A549 (cell line): Measurements from ENCODE around the gene CDKN1A. TPM values are rescaled to one million over a fixed set of nuclear protein-coding genes. Genes with fewer than 3 reads are reported as not detected.

Source experiments
- ATAC-seq, 2 experiments: fragments of 200-7000 bp in 1 of 2; fragments of >200 bp in 1 of 2; cut with Nextera tagmentation in 1 of 2; cut with Tn5 transposase in 1 of 2; 3 replicates each; pipeline versions ENCODE4 v1.8.0 to v1.9.1; 2018 to 2020; ENCODE audit warnings: mild to moderate bottlenecking in 1 of 2, moderate library complexity in 1 of 2
- CTCF ChIA-PET: fragments of 300-600 bp; sonication (Branson Sonifier 250); formaldehyde crosslinking; extraction: SDS; loops from one replicate; lab custom pipeline; 2021; ENCODE audit warnings: antibody characterized with exemption, inconsistent platforms; lab: Yijun Ruan, JAX
- POLR2A ChIA-PET: fragments of 350-600 bp; formaldehyde crosslinking; extraction: SDS; loops from one replicate; lab custom pipeline; 2021; ENCODE audit warnings: antibody characterized with exemption, inconsistent platforms; lab: Yijun Ruan, JAX
- DNase-seq, 2 experiments: peaks; one replicate each; pipeline versions ENCODE4 v3.0.0 to v3.0.0-alpha.2; 2011 to 2016; ENCODE audit warnings: low read depth in 1 of 2, low spot score in 1 of 2
- FAIRE-seq: peaks from 2 replicates; lab custom pipeline; 2011; peaks lifted over from hg19 to GRCh38; lab: Jason Lieb, UNC
- H3K27ac ChIP-seq, 2 experiments: fragments of >200 bp; sonication (Bioruptor Twin); formaldehyde crosslinking; 3 replicates each; pipeline ENCODE4 v1.5.1; 2016 to 2017
- H3K4me1 ChIP-seq: fragments of >200 bp; sonication (Bioruptor Twin); formaldehyde crosslinking; 3 replicates; pipeline ENCODE4 v1.6.1; 2016
- H3K4me2 ChIP-seq: fragments of >200 bp; sonication (Bioruptor Twin); formaldehyde crosslinking; 3 replicates; pipeline ENCODE4 v1.6.1; 2016
- H3K4me3 ChIP-seq: fragments of >200 bp; sonication (Bioruptor Twin); formaldehyde crosslinking; 3 replicates; pipeline ENCODE4 v1.5.1; 2016
- H3K9me3 ChIP-seq: fragments of >200 bp; sonication (Bioruptor Twin); formaldehyde crosslinking; 3 replicates; pipeline ENCODE4 v1.6.1; 2016
- ATOH8 ChIP-seq: fragments of 250-450 bp; sonication (Bioruptor Pico); IDR thresholded peaks from 2 replicates; pipeline ENCODE4 v1.5.0; 2020; ENCODE audit warnings: low read depth, mild to moderate bottlenecking, moderate library complexity
- CEBPB ChIP-seq, 2 experiments: fragments of >200 bp in 1 of 2; sonication (Bioruptor Twin) in 1 of 2; formaldehyde crosslinking in 1 of 2; IDR thresholded peaks; 2 replicates each; pipeline ENCODE4 v1.6.1; 2012 to 2016
- CHD4 ChIP-seq: fragments of 200-600 bp; sonication (generic); IDR thresholded peaks from 2 replicates; pipeline ENCODE4 v1.6.1; 2016; ENCODE audit warnings: antibody characterized with exemption, mild to moderate bottlenecking, borderline replicate concordance
- E2F6 ChIP-seq: IDR thresholded peaks from 2 replicates; pipeline ENCODE4 v1.6.1; 2012; ENCODE audit warnings: low read depth, borderline replicate concordance
- ELK1 ChIP-seq: fragments of 150-350 bp; IDR thresholded peaks from 2 replicates; pipeline ENCODE4 v1.6.1; 2014; ENCODE audit warnings: low read depth, mild to moderate bottlenecking, low read length
- EP300 ChIP-seq, 2 experiments: fragments of >200 bp; sonication (Bioruptor Twin); formaldehyde crosslinking; IDR thresholded peaks; 2 replicates in 1 of 2; 3 replicates in 1 of 2; pipeline ENCODE4 v1.6.1; 2016 to 2017
- ESRRA ChIP-seq: fragments of 150-350 bp; IDR thresholded peaks from 2 replicates; pipeline ENCODE4 v1.6.1; 2014; ENCODE audit warnings: mild to moderate bottlenecking, low read length, borderline replicate concordance
- FOSB ChIP-seq: fragments of 250-450 bp; sonication (Bioruptor Pico); IDR thresholded peaks from 2 replicates; pipeline ENCODE4 v1.5.0; 2020; ENCODE audit warnings: mild to moderate bottlenecking, moderate library complexity
- FOXS1 ChIP-seq: fragments of 250-450 bp; sonication (Bioruptor Pico); IDR thresholded peaks from 2 replicates; pipeline ENCODE4 v1.5.0; 2020; ENCODE audit warnings: mild to moderate bottlenecking, moderate library complexity
- KDM5A ChIP-seq: fragments of 200-600 bp; sonication (generic); IDR thresholded peaks from 2 replicates; pipeline ENCODE4 v1.6.1; 2016; ENCODE audit warnings: antibody characterized with exemption, mild to moderate bottlenecking
- MAFK ChIP-seq: fragments of 450-650 bp; IDR thresholded peaks from 2 replicates; pipeline ENCODE4 v1.6.1; 2014; ENCODE audit not compliant: partially characterized antibody
- MAX ChIP-seq: IDR thresholded peaks from 2 replicates; pipeline ENCODE4 v1.6.1; 2012
- MYC ChIP-seq: IDR thresholded peaks from 2 replicates; pipeline ENCODE4 v1.6.1; 2012; ENCODE audit warnings: mild to moderate bottlenecking, inconsistent platforms, low read length, improper control_type of control experiment, borderline replicate concordance
- NFE2L2 ChIP-seq: fragments of 150-350 bp; conservative IDR thresholded peaks from 2 replicates; pipeline ENCODE4 v1.6.1; 2014; ENCODE audit warnings: low read length
- PBX3 ChIP-seq: IDR thresholded peaks from 2 replicates; pipeline ENCODE4 v1.6.1; 2012
- POLR2A ChIP-seq: IDR thresholded peaks from 2 replicates; pipeline ENCODE4 v1.6.1; 2012; ENCODE audit warnings: mild to moderate bottlenecking, low read length
- RAD21 ChIP-seq, 2 experiments: fragments of >200 bp in 1 of 2; sonication (Bioruptor Twin) in 1 of 2; formaldehyde crosslinking in 1 of 2; IDR thresholded peaks in 1 of 2; conservative IDR thresholded peaks in 1 of 2; 2 replicates in 1 of 2; 3 replicates in 1 of 2; pipeline ENCODE4 v1.6.1; 2012 to 2018; ENCODE audit warnings: inconsistent platforms in 1 of 2
- RCOR1 ChIP-seq: fragments of 150-350 bp; IDR thresholded peaks from 2 replicates; pipeline ENCODE4 v1.6.1; 2014; ENCODE audit warnings: antibody characterized with exemption, low read length, low read depth
- RFX5 ChIP-seq: fragments of 450-650 bp; IDR thresholded peaks from 2 replicates; pipeline ENCODE4 v1.7.1; 2014; ENCODE audit warnings: antibody characterized with exemption, mild to moderate bottlenecking, moderate library complexity
- RNF2 ChIP-seq: fragments of 200-600 bp; sonication (generic); IDR thresholded peaks from 2 replicates; pipeline ENCODE4 v1.6.1; 2016; ENCODE audit warnings: low read depth, mild to moderate bottlenecking, antibody characterized with exemption, moderate library complexity, borderline replicate concordance
- SMC3 ChIP-seq: fragments of >200 bp; sonication (Bioruptor Twin); formaldehyde crosslinking; IDR thresholded peaks from 3 replicates; pipeline ENCODE4 v1.6.1; 2018; ENCODE audit warnings: inconsistent platforms
- SREBF2 ChIP-seq: fragments of 450-650 bp; IDR thresholded peaks from 2 replicates; pipeline ENCODE4 v1.6.1; 2014; ENCODE audit warnings: mild to moderate bottlenecking, moderate library complexity
- ZC3H11A ChIP-seq: fragments of 450-650 bp; IDR thresholded peaks from 2 replicates; pipeline ENCODE4 v1.6.1; 2014; ENCODE audit warnings: antibody characterized with exemption, mild to moderate bottlenecking
- ZFP36 ChIP-seq: fragments of 450-650 bp; IDR thresholded peaks from 2 replicates; pipeline ENCODE4 v1.6.1; 2014; ENCODE audit warnings: borderline replicate concordance; ENCODE audit not compliant: partially characterized antibody
- ZSCAN20 ChIP-seq: fragments of 250-450 bp; sonication (Bioruptor Pico); IDR thresholded peaks from 2 replicates; pipeline ENCODE4 v1.8.0; 2022; ENCODE audit warnings: mild to moderate bottlenecking, moderate library complexity
- WGBS: methylation state at CpG from one replicate; pipeline ENCODE4 v1.1.6; 2017; ENCODE audit errors: missing lambda C conversion rate; 5-methylcytosine and 5-hydroxymethylcytosine counted together
- polyA plus RNA-seq, 4 experiments: library from polyadenylated mRNA; depleted of rRNA in 3 of 4; stranded (reverse); fragments of >200 nt; fragmentation: RNase III in 1 of 4; extraction: RNeasy Plus Mini Kit Qiagen cat#74134 plus additional on column Dnase treatment in 1 of 4; gene quantifications; 2 replicates in 3 of 4; 3 replicates in 1 of 4; pipeline ENCODE4 v1.2.3, GENCODE V29; 2011 to 2017

The CDKN1A gene
- polyA plus RNA-seq, 2 of the 4 experiments (the other 2 are of a cell fraction) = 130 to 183 TPM

GRCh38 chr6:36698871-36699271 is 20.4 kb downstream of the CDKN1A start (continued):
- TF ChIP-seq MAX (no peak), CEBPB (IDR thresholded peaks at IDR 0.05) (no peak), ELK1 (no peak), FOXS1 (CRISPR knock-in tag) (no peak), ZSCAN20 (CRISPR knock-in tag) (no peak)
- TF ChIP-seq, all 56 proteins: peak for 0

GRCh38 chr6:36699348-36699747 is 20.8 kb downstream of the CDKN1A start:
- Histone ChIP-seq H3K9me3 (no peaks in the 10 kb centered on the region), H3K4me1 (peaks cover 5% of the 10 kb centered on the region; the same call in 1 of the 3 replicates), H3K4me3 (no peak overlapping the region), H3K4me2 (no peak overlapping the region), H3K27ac (no peak overlapping the region)
- no peak for FAIRE-seq
- ChIA-PET CTCF (interaction anchor here (0.5 to 2.0 kb wide), 3 partner anchors 60 to 141 kb away, joined by 3 to 5 read pairs (median 3); no protein-coding TSS in a partner anchor), POLR2A (no interaction called here)
- WGBS = 80% methylated on average over 5 of the region's 7 CpGs
- TF ChIP-seq ZC3H11A (no peak), RNF2 (no peak), MAFK (no peak), MYC (no peak), E2F6 (no peak), CHD4 (no peak), SREBF2 (no peak), KDM5A (no peak), NFE2L2 (no peak), ESRRA (no peak), POLR2A (no peak), ELK1 (no peak), SMC3 (no peak), RCOR1 (no peak), EP300 (IDR thresholded peaks at IDR 0.05) (no peak), ATOH8 (CRISPR knock-in tag) (no peak), ZFP36 (no peak), FOSB (CRISPR knock-in tag) (no peak)
- no peak for ATAC-seq
- DNase-seq = no peak

GRCh38 chr6:36700071-36700812 is 21.7 kb downstream of the CDKN1A start:
- ChIA-PET POLR2A (no interaction called here), CTCF (interaction anchor here (0.9 to 2.0 kb wide), 4 partner anchors 10 to 84 kb away, joined by 3 to 5 read pairs (median 4); no protein-coding TSS in a partner anchor)
- Histone ChIP-seq H3K27ac (no peak overlapping the region), H3K9me3 (no peaks in the 10 kb centered on the region), H3K4me3 (no peak overlapping the region), H3K4me2 (no peak overlapping the region), H3K4me1 (peaks cover 5% of the 10 kb centered on the region; the same call in 1 of the 3 replicates)
- no peak for FAIRE-seq
- no peak for ATAC-seq
- TF ChIP-seq MYC = no peak
- TF ChIP-seq E2F6 = no peak
- no peak for TF ChIP-seq RFX5
- no peak for TF ChIP-seq SREBF2
- no peak for TF ChIP-seq PBX3
- TF ChIP-seq RAD21 (conservative IDR thresholded peaks at IDR 0.05 in 1 of 2, IDR thresholded peaks at IDR 0.05 in 1 of 2) = no peak
- DNase-seq = no peak
- 72% methylated on average over 7 of the region's 7 CpGs for WGBS
